GM18499 (cell line): ENCODE results near the gene FARSB.
"Not testable (repeated sequence)": the region's sequence is repeated elsewhere in the genome, so short reads cannot be mapped to it uniquely, and the experiment has no call there.

Experiments
- ATAC-seq: cut with Tn5 transposase; IDR thresholded peaks from one replicate; pipeline ENCODE4 v1.9.1; 2021; ENCODE audit warnings: moderate number of reproducible peaks; ENCODE audit not compliant: insufficient read depth, unreplicated experiment

The FARSB gene

DNA sequence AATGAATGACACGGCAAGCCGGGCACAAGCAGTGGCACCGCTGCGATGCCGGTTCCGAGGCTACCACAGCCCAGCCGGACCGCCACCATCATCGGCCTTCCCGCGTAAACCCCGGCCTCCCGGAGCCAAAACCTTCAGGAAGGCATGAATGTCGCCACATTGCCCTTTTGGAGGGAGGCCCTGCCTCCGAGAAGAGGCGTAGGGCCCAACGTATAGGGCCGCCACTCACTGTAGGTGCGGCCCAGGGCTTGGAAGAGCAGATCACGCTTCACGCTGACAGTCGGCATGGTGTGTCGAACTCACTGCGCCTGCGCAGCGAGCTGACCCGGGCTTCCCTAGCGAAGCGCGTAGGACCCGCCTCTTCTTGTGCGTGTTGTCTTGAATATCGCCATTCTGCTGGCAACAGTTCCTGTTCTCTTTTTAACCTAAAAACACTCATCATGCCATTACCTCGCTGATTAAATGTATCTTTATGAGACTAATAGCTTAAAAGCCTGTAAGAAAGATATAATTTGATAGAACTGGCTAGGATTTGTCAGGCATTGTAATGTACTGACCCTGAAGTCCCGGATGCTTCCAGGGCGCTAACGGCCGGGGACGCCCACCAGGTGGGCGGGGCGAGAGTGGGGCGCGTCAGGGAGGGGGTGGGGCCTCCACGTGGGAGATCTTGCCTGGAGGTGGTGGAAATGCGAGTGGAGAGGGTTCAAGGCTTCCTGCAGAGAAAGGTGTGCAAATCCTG is at the start of gene FARSB:
Gene FARSB (minus strand): TSS at position 306 of the 739 bp plus-strand sequence. CDS start 19 bp downstream, at position 287.
- peak; percentile 90 for ATAC-seq

DNA sequence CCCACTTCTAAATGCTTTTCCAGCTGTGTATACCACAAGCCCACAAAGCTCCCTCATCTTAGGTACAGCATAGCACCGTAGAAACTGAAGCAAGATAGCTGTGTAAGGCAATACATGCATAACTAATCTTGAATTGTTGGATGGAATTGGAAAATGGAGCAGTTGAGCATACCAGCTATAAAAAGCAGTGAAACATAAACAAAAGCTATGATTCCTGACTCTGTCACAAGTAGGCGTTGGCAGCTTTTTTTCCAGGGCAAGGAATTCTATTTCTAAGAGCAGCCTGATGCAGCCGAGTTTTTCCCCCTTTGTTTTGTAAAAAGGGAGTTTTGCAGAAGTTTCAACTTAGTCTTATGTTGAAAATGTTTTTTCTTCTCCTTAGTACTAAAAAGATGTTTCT is 48.0 kb upstream of the FARSB start:
- no peak for ATAC-seq

DNA sequence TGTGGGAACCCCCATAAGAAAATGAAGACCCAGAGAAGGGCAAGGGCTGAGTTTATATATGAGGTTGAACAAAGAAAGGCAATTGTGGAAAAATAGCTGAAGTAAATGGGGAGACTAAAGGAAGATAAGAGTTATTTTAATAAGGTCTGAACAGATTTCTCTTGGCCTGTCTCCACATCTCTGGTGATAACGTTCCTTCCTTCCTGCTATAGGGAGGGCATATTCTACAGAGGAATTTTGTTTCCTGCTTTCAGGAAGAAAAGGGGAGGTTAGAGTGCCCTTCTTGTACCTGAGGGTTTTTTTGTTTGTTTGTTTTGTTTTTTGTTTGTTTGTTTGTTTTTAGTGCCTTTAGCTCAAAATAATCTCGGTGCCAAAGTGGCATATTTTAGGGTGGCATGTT is 47.2 kb upstream of the FARSB start:
- ATAC-seq, result no peak

DNA sequence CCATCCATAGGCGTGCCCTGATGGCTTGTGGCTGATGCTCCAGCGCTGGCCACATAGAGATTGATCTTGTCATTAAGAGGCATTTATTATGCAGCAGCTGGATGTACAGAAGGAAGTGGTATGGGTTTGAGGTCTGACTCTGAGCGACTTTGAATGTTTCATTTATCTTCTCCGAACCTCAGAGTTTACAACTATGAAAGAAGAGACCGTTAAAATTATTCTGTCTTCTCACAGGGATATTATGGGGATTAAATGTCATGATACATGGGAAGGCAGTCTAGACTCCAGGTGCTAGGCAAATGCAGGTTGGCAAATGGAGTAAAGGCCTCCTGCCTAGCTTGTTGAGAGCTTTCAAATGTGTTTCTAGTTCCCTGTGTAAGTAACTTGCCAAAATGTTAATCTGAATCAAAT is 45.8 kb upstream of the FARSB start:
- ATAC-seq, result no peak

DNA sequence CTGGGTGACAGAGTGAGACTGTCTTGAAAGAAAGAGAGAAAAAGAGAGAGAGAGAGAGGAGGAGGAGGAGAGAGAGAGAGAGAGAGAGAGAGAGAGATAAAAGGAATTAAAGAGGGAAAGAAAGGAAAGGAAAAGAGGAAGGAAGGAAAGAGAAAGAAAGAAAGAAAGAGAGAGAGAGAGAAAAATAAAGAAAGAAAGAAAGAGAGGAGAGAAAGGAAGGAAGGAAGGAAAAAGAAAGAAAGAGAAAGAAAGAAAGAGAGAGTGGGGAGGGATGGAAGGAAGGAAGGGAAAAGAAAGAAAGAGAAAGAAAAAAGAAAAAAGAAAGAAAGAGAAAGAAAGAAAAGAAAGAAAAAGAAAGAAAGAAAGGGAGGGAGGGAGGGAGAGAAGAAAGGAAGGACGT is 45.3 kb upstream of the FARSB start:
- no peak for ATAC-seq

DNA sequence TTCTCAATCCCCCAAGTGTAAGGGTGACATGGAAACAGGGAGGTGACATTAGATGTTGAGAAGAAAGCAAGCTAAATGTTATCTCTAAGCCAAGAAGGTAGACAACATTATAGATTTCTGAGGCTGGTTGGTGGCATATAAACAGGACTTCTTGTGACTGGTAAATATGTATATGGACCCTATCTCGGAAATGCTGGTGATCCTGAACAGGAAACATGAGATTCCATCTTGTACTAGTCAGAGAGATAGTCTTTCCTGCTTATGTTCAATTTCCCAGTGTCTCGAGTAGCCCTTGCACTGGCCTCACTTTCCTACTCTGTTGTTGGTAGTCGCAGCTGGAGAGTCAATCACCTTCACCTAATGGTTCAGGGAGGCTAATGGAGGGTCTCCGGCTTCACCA is 42.4 kb upstream of the FARSB start:
- no peak for ATAC-seq

DNA sequence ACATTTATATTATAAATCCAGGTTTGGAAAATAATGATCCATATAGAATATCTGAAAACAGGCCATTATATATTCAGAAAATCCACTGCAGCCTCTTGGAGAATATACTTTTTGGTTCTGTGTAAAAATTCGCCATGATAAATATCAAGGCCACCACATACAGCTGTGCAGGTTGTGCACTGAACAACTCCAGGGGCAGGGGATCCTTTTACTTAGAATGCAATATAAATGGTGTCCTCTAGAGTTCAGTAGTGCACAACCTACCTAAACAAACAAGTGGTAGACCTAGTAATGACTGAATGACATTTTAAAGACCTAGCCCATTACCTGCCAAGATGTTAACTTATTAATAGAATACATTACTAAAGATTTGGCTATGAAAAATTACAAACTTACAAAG is 37.9 kb upstream of the FARSB start:
- peak; percentile 45 for ATAC-seq

DNA sequence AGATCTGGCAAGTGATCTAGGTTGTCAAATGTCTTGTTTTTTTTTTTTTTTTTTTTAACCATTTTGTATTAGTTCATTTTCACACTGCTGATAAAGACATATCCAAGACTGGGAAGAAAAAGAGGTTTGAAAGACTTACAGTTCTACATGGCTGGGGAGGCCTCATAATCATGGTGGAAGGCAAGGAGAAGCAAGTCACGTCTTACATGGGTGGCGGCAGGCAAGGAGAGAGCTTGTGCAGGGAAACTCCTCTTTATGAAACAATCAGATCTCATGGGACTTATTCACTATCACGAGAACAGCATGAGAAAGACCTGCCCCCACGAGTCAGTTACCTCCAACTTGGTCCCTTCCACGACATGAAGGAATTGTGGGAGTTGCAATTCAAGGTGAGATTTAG is 37.5 kb upstream of the FARSB start:
- ATAC-seq, result not testable (repeated sequence)

DNA sequence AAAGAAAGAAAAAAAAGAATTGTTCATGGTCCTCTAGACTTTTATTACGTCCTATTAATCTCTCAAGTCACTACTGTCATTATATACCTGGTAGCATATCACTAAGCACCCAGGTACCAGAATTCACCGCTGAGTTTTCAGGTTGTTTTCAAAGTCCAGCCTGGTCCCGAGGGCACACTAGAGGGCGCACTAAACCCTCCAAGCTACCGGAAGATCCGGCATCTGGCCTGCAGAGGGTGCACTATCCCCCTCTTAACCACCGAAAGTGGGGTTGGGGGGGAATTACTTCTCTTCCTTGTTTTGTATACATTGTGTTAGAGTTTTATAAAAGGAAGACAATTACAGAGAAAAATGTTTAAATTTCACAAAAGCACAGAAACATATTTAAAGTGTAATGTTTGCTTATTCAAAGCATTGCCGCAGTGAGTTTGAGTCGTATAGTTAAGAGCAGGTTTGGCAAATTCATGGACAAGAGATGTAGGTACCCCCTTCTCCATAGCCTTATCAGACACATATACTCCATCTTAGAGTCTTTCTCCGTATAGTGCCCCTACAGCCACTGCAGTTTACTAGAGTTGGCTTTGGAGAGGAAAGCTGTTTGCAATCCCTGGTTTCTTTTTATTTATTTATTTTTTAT is 34.8 kb upstream of the FARSB start:
- peak; percentile 61 for ATAC-seq

DNA sequence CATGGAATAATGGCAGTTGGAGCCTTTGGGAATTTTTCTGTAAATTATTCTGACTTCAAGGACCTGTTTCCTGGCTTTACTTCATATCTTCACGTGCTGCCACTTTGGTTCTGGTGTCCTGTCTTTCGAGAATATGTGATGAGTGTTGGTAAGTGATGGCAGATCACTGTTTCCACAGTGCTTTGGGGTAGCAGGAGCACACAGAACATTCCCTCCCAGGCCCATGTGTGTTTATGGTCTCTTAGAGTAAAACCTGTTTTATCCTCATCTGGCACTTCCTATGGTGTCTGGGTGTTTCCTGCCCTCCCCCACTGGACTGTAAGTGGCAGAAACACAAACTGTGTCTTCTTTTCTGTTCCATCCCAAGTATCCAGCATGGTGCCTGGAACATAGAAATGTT is 33.4 kb upstream of the FARSB start:
- no peak for ATAC-seq

DNA sequence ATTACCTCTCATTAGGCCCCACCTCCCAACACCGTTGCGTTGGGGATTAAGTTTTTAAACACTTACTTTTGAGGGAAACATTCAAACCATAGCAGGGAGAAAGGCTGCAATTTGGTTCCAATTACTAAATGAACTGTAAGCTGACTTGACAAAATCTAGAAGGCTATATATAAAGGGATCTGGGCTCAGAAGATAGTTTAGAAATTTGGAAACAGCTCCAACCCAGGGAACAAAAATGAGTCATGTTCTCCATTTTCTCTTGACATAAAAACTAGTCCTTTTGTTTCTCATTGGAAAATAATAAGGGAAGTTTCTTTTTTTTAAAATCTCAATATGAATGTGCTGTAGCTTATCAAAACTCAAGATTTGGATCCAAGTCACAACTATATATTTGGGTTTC is 33.0 kb upstream of the FARSB start:
- no peak for ATAC-seq

DNA sequence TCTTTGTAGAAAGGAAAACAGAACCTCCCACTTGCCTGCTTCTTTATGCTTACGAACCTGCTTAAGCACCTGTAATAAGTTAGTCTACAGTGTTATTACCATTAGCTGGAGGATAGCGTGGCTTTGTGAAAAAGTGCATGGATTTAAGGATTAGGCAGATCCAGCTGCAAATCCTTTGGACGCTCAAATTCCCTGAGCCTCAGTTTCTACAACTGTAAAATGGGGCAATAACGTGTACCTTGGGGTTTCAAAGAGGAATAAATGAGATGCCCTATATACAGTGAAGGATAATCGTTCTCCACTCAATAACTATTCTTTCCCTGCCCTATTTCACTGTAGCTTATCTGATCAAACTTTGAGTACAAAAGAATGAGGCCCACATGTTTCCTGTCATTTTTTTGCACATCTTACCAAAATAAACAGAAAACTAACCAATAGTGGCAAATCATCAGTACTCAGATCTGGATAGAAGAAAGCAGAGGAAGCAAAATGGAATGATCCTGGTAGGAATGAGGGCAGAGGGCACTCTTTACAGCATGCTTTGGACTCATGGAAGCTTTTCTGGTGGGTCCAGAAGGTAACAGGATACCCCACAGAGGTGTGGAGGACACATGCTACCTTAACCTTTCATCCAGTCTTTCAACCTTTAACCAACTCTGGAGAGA is 30.3 kb upstream of the FARSB start:
- ATAC-seq, result no peak

DNA sequence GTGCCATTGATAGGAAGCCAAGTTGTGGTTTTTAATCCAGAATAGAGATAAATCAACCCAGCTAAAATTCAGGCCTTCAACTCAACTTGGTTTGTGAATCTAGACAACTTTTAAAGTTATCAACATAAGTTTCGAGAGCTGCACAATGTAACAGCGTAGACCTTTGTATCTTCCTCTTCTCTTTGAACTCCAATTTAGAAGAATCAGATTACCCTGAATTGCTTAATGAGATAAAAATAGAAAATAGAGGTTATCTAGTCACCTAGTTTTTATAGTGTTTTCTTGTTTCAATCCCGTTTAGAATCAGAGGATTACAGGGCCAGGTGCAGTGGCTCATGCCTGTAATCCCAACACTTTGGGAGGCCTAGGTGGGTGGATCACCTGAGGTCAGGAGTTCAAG is 27.9 kb upstream of the FARSB start:
- ATAC-seq, result no peak

DNA sequence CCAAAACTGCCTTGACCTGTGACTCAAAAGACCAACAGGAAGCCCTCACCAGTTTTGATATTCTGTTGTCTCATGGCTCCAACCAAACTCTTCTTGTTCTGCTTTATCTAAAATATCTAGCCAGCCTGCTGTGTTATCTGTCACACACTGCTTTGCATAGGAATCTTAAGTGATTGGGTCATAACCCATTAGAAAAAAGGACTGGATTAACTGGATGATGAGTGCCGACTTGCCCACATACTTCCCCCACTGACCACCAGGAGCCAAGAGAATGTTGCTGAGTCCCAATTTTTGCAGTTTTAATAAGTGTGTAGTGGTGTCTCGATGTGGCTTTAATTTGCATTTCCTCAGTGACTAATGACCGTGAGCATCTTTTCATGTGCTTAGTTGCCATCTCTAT is 22.1 kb upstream of the FARSB start:
- no peak for ATAC-seq

DNA sequence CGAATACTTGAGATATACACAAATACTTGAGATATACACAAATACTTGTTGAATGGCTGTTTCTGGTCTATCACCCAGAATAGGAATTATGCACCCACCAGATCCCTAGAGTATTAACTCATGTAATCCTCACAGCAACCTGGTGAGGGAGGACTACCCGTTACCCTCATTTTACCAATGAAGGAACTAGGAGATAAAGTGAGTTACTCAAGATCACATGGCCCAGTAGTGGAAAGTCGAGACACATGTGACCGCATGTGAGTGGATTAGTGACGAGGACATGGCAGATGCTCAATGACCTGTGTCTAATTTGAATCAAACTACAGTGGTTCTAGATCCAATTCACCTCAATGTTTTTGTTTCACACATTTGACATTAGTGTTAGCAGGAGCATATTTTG is 18.0 kb upstream of the FARSB start:
- no peak for ATAC-seq

DNA sequence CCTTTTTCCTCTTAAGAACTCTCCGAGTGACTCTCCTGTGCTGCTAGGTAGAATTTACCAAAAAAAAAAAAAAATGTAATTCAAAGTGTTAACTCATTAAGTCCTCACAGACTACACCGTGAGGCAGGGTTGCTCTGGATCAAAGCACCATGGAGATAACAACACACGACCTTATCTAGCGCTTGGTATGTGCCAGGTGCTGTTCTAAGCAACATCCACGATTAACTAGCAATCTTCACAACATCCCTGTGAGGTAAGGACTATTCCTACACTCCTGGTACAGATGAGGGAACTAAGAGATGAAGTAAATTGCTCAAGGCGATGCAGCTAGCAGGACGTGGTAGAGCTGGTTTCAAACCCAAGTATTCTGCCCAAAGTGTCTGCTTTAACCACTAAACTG is 17.4 kb upstream of the FARSB start:
- ATAC-seq, result no peak

DNA sequence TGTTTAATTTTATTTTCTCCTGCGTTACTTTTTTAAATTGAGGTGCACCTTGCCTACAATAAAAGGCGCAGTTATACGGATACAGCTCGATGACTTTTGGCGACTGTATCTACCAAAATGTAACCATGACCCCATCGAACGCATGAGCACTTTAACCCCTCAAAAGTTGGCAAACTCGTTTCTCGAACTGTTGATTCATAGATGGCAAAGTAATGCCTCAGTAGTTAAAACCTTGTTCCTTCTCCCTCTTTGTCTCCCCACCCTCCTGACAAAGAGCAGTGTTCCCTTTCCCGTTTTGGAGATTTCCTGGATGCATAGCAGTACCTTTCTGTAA is 16.1 kb upstream of the FARSB start:
- ATAC-seq, result no peak

DNA sequence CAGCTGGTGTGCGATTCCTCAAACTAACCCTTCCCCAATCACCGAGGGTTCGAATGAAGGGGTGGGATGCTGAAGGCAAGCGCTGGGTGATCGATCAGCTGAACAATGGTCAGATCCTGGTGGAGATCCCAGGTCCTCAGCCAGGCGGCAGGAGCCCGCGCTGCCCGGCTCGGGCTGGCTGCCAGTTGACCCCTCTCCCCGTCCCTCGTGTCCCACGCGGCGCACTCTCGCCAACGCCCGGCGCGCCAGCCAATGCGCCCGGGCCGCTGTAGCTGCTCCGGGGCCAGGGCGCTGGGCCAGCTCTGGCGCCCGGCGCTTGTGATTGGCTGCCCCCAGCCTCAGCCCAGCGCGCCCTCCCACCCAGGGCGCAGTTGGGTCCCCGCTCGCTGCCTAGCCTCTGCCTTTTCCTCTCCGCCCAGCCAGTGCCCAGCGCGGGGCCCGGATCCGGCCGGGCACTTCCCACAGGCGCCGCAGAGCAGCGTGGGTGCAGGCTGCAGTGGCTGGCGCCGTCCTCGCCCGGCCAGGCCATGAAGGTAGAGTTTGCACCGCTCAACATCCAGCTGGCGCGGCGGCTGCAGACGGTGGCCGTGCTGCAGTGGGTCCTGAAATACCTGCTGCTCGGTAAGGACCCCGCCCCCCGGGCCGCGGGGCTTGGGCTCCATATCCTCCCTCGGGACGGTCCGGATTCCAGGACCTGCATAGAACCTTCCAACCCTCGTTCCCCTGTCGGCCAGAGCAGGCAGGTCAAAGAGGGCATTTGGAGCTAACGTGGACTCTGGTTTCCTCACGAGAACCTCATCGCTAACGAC is 15.6 kb upstream of the FARSB start, which contains the start of gene MOGAT1:
Gene MOGAT1 (plus strand): TSS at position 400 of the 809 bp plus-strand sequence. CDS start 128 bp downstream, at position 528.
- ATAC-seq, result no peak

DNA sequence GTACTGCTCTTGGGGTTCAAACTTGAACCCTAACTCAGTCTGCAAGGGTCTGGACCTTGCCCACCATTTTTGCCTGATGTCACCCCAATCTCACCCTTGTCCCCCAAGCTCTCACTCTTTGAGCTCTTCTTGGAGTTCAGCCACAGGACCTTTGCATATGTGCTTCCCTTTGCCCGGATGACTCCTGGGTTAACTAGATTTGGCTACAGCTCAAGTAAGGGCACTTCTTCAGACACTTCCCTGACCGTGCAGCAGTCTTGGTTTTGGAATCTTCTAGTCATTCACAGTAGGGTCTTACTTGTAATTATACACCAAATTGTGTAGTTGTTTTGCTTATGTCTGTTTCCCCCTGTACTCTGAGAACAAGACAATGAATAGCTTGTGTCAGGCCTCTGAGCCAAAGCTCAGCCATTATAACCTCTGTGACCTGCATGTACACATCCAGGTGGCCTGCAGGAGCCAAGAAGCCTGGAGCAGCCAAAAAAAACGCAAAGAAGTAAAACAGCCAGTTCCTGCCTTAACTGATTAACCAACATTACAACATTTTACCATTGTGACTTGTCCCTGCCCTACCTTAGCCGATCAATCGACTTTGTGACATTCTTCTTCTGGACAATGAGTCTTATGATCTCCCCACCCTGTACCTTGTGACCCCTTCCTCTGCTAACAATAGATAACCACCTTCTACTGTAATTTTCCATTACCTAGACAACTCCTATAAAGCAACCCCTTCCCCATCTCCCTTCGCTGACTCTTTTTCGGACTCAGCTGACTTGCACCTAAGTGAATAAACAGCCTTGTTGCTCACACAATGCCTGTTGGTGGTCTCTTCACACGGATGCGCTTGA is 14.5 kb upstream of the FARSB start:
- ATAC-seq, result no peak

DNA sequence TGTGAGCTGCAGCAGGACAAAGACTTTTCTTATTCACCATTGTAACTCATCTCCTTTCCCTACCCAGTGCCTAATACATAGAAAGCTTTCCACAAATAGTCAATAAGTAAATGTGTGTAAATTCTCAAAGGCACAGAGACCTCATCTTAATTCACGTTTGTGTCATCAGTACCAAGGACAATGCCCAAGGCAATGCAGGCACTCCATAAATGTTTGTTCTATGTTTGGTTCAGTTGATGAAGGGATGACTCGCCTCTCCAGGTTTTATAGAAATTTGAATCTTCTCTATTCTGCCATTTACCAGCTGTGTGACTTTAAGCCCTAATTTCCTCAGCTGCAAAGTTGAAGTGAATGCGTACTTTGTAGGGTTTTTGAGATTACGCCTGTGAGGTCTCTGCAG is 13.5 kb upstream of the FARSB start:
- ATAC-seq, result no peak
